Gastrocnemius medialis (tissue), 4 donors: ENCODE measurements around the gene MEX3B.

Source experiments
- POLR2A ChIP-seq, 2 donors: fragments of 450-650 bp; IDR thresholded peaks; one replicate each; pipeline ENCODE4 v1.6.1; 2017; ENCODE audit warnings: antibody characterized with exemption in 2 of 2, mild to moderate bottlenecking in 2 of 2, moderate library complexity in 2 of 2
- TF ChIP-seq, protein P1 (sequence below), 5 experiments: fragments of 450-650 bp in 3 of 5; fragments of 200-600 bp in 2 of 5; sonication (generic) in 2 of 5; IDR thresholded peaks in 4 of 5; conservative IDR thresholded peaks in 1 of 5; 1 replicate in 4 of 5; 2 replicates in 1 of 5; pipeline ENCODE4 v1.5.1; 2016 to 2019; ENCODE audit warnings: antibody characterized with exemption in 5 of 5, mild to moderate bottlenecking in 3 of 5, moderate library complexity in 3 of 5

DNA sequence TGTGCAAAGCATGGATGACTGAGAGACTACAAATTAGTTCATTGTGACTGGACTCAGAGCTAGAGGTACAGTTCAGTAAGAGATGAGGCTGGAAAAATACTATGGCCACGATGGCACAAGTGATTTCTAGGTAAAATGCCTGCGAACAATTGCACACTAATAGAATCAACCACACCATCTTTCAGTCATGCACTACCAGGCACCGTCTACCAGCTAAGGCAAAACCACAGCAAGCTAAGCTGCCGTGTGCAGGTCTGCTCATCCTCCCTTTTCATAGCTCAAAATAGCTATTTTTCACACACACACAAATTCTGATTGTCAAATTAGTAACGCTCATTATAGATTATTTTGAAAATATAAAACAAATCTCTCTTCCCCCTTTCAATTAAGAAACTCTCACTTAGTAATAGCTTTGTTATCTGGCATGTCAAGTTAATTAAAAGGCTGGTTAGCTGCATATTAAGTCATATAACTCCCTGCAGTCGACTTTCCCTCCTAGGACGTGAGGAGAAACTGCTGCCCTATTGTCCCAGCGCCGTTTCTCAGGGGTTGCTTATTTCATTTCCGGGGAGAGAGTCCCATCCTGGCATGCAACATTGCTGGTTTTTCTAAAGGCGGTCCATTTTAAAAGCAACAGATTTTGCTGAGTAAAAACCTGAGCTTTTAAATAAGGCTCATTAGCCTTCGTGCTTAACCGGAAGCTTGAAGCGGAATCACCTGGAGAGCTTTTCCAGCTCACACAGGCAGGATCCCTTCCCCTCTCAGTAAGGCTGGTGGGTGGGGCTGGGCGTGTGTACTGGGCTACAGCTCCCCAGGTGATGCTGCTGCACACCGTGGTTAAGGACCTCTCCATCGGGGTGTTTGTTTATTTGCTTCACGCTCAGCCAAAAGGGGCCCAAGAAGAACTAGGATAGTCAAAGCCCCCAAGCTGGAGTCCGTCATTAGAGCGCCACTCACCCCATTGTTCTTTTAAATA, 16.9 kb upstream of the MEX3B start:
- no peak for TF ChIP-seq POLR2A (IDR thresholded peaks at IDR 0.05)
- TF ChIP-seq, protein P1, sequence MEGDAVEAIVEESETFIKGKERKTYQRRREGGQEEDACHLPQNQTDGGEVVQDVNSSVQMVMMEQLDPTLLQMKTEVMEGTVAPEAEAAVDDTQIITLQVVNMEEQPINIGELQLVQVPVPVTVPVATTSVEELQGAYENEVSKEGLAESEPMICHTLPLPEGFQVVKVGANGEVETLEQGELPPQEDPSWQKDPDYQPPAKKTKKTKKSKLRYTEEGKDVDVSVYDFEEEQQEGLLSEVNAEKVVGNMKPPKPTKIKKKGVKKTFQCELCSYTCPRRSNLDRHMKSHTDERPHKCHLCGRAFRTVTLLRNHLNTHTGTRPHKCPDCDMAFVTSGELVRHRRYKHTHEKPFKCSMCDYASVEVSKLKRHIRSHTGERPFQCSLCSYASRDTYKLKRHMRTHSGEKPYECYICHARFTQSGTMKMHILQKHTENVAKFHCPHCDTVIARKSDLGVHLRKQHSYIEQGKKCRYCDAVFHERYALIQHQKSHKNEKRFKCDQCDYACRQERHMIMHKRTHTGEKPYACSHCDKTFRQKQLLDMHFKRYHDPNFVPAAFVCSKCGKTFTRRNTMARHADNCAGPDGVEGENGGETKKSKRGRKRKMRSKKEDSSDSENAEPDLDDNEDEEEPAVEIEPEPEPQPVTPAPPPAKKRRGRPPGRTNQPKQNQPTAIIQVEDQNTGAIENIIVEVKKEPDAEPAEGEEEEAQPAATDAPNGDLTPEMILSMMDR (IDR thresholded peaks at IDR 0.05 in 4 of 5, conservative IDR thresholded peaks at IDR 0.05 in 1 of 5), result no peak
